GM12891 (cell line): ENCODE measurements around the gene LHX2.

Experiments used
- PAX5 ChIP-seq: IDR thresholded peaks from 2 replicates; pipeline ENCODE4 v1.6.1; 2011; ENCODE audit warnings: low read length, moderate library complexity, mild to moderate bottlenecking; ENCODE audit not compliant: insufficient read depth, severe bottlenecking
- POLR2A ChIP-seq: IDR thresholded peaks from 2 replicates; pipeline ENCODE4 v1.6.1; 2011; ENCODE audit warnings: low read depth, low read length, control low read depth
- POLR2AphosphoS5 ChIP-seq: IDR thresholded peaks from 2 replicates; pipeline ENCODE4 v1.6.1; 2011; ENCODE audit warnings: low read depth, low read length, control low read depth
- POU2F2 ChIP-seq: IDR thresholded peaks from 2 replicates; pipeline ENCODE4 v1.6.1; 2011; ENCODE audit warnings: low read depth, mild to moderate bottlenecking, control low read depth, low read length, moderate library complexity
- SPI1 ChIP-seq: IDR thresholded peaks from 2 replicates; pipeline ENCODE4 v1.6.1; 2011; ENCODE audit warnings: low read depth, low read length, control low read depth
- TAF1 ChIP-seq: IDR thresholded peaks from 2 replicates; pipeline ENCODE4 v1.6.1; 2011; ENCODE audit warnings: low read depth, low read length, control low read depth

GRCh38 chr9:124008303-124008693, 3.3 kb upstream of the LHX2 start:
- TF ChIP-seq SPI1: no peak
- no peak for TF ChIP-seq POLR2A
- TF ChIP-seq POLR2AphosphoS5: no peak
- TF ChIP-seq POU2F2: no peak
- no peak for TF ChIP-seq PAX5
- TF ChIP-seq TAF1: no peak
